Natural killer cell (primary cell): ENCODE measurements around the gene MORC2. TPM values are rescaled to one million over a fixed set of nuclear protein-coding genes. Genes with fewer than 3 reads are reported as not detected.

Experiments
- ATAC-seq, 3 donors: fragments of 150-1000 bp in 2 of 3; fragments of 200-7000 bp in 1 of 3; cut with Tn5 transposase; 1 replicate in 1 of 3; 2 replicates in 2 of 3; pipeline ENCODE4 v1.10.0; 2021; ENCODE audit warnings: mild to moderate bottlenecking in 2 of 3, moderate library complexity in 2 of 3
- DNase-seq, 2 donors: peaks; one replicate each; pipeline versions ENCODE4 v3.0.0 to v3.0.0-alpha.2; 2013 to 2021; ENCODE audit warnings: mixed read lengths in 1 of 2
- H3K27ac ChIP-seq: one replicate; pipeline ENCODE4 v1.5.1; 2013; ENCODE audit warnings: mild to moderate bottlenecking, low read length
- H3K27me3 ChIP-seq: one replicate; pipeline ENCODE4 v1.6.1; 2013; ENCODE audit warnings: low read length; ENCODE audit not compliant: control insufficient read depth, insufficient read depth
- H3K36me3 ChIP-seq: one replicate; pipeline ENCODE4 v1.6.1; 2013; ENCODE audit warnings: low read length; ENCODE audit not compliant: control insufficient read depth, insufficient read depth
- H3K4me1 ChIP-seq: one replicate; pipeline ENCODE4 v1.6.1; 2013; ENCODE audit warnings: low read length; ENCODE audit not compliant: control insufficient read depth, insufficient read depth
- H3K4me3 ChIP-seq: one replicate; pipeline ENCODE4 v1.5.1; 2013; ENCODE audit warnings: low read length
- H3K9me3 ChIP-seq: one replicate; pipeline ENCODE4 v1.6.1; 2013; ENCODE audit warnings: low read length; ENCODE audit not compliant: control insufficient read depth, insufficient read depth
- H3K27ac Mint-ChIP-seq, 2 donors: one replicate each; pipeline ENCODE4 v1.8.0; 2022; ENCODE audit warnings: mild to moderate bottlenecking in 2 of 2, mixed read lengths in 2 of 2, moderate library complexity in 1 of 2
- H3K27me3 Mint-ChIP-seq, 2 donors: one replicate each; pipeline ENCODE4 v1.8.0; 2022; ENCODE audit warnings: low read depth in 2 of 2, mixed read lengths in 2 of 2
- H3K36me3 Mint-ChIP-seq: one replicate; pipeline ENCODE4 v1.8.0; 2022; ENCODE audit warnings: mixed read lengths
- H3K4me1 Mint-ChIP-seq, 2 donors: one replicate each; pipeline ENCODE4 v1.8.0; 2022; ENCODE audit warnings: mixed read lengths in 2 of 2
- H3K4me3 Mint-ChIP-seq: one replicate; pipeline ENCODE4 v1.8.0; 2022; ENCODE audit warnings: mild to moderate bottlenecking, moderate library complexity, mixed read lengths
- H3K9me3 Mint-ChIP-seq, 2 donors: one replicate each; pipeline ENCODE4 v1.8.0; 2022; ENCODE audit warnings: mixed read lengths in 2 of 2
- CTCF ChIP-seq: fragments of 200-600 bp; IDR thresholded peaks from one replicate; pipeline ENCODE4 v1.8.0; 2022; ENCODE audit warnings: antibody characterized with exemption
- WGBS: methylation state at CpG from one replicate; pipeline ENCODE4 v1.1.7; 2013; ENCODE audit warnings: missing lambda C conversion rate; ENCODE audit not compliant: insufficient coverage; 5-methylcytosine and 5-hydroxymethylcytosine counted together
- intact Hi-C: fragments of 100-400 bp; cut with micrococcal nuclease; formaldehyde crosslinking; loops from one replicate; pipeline ENCODE4 v1.14.2; 2022
- total RNA-seq, 4 donors: library from RNA; stranded (reverse); fragments of 120-200 nt in 1 of 4; gene quantifications; one replicate each; pipeline versions ENCODE4 v1.2.3 to v1.2.4, GENCODE V29; 2013 to 2022

MORC2 gene
- total RNA-seq, 3 donors from 2014 or later (not counting 1 experiment from before 2014, with no cell fraction given), result 15.3 to 19.7 (median 16.4) TPM

- no peak overlapping the region for H3K4me3 Mint-ChIP-seq
- peaks cover 15 to 25% of the 10 kb centered on the region in 2 donors for H3K9me3 Mint-ChIP-seq
- no peaks in the 10 kb centered on the region for H3K27me3 ChIP-seq
- WGBS, result 94% methylated on average over 1 of the region's 2 CpGs
- no peak for TF ChIP-seq CTCF
- H3K36me3 ChIP-seq, result no peaks in the 10 kb centered on the region
- DNase-seq (no peak), ATAC-seq (no peak)
- no peak overlapping the region for H3K27ac ChIP-seq
- peaks cover 42% of the 10 kb centered on the region for H3K36me3 Mint-ChIP-seq
- H3K4me1 ChIP-seq, result no peaks in the 10 kb centered on the region
- H3K4me3 ChIP-seq, result no peak overlapping the region
- H3K27me3 Mint-ChIP-seq, result no peaks in the 10 kb centered on the region
- H3K27ac Mint-ChIP-seq, result no peak overlapping the region
- intact Hi-C loops, result no loop called here
- peaks cover 4% of the 10 kb centered on the region in 2 donors for H3K4me1 Mint-ChIP-seq
- peaks cover 68% of the 10 kb centered on the region for H3K9me3 ChIP-seq
These were observed 13.9 kb upstream of the MORC2 start for GRCh38 chr22:30982512-30982911.

DNA sequence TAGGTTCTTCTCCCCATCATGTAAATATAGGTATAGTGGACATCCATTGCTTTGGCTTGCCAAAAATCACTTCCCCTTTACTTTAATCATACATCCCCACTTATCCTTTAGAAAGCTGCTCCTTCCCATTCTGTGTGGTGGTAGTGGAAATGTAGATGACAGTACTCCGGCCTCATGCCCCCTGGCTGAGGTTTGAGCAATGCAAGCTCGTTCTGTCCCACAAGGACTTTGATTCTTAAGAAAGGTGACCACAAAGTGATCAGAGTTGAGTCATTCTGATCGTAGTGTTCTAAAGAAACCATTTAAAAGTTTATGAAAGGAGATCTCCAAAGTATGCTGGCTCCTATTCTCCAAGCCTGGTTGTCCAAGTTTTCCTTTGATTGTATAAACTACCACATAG is 11.4 kb upstream of the MORC2 start:
- no peak overlapping the region for H3K27ac Mint-ChIP-seq
- no peak overlapping the region for H3K27ac ChIP-seq
- no peak overlapping the region for H3K4me3 ChIP-seq
- no peak for TF ChIP-seq CTCF
- DNase-seq, result no peak
- H3K4me1 Mint-ChIP-seq, result peaks cover 5 to 6% of the 10 kb centered on the region in 2 donors
- H3K4me1 ChIP-seq, result no peaks in the 10 kb centered on the region
- peaks cover 67% of the 10 kb centered on the region for H3K36me3 Mint-ChIP-seq
- peaks cover 63% of the 10 kb centered on the region for H3K9me3 ChIP-seq
- H3K4me3 Mint-ChIP-seq, result no peak overlapping the region
- no peaks in the 10 kb centered on the region for H3K27me3 Mint-ChIP-seq
- 87% methylated on average over 3 of the region's 3 CpGs for WGBS
- no peaks in the 10 kb centered on the region for H3K27me3 ChIP-seq
- H3K9me3 Mint-ChIP-seq, result peaks cover 17 to 25% of the 10 kb centered on the region in 2 donors
- intact Hi-C loops, result no loop called here
- H3K36me3 ChIP-seq, result no peaks in the 10 kb centered on the region
- no peak for ATAC-seq

- Mint-ChIP-seq H3K9me3 (peaks cover 14 to 24% of the 10 kb centered on the region in 2 donors), H3K4me3 (no peak overlapping the region)
- H3K27ac ChIP-seq, result no peak overlapping the region
These were observed 9.9 kb upstream of the MORC2 start for GRCh38 chr22:30978304-30978962.

More at GRCh38 chr22:30978304-30978962, 9.9 kb upstream of the MORC2 start:
- no peaks in the 10 kb centered on the region for H3K27me3 ChIP-seq
- Mint-ChIP-seq H3K27ac (no peak overlapping the region), H3K36me3 (peaks cover 66% of the 10 kb centered on the region), H3K27me3 (no peaks in the 10 kb centered on the region), H3K4me1 (peaks cover 5 to 6% of the 10 kb centered on the region in 2 donors)
- no peak overlapping the region for H3K4me3 ChIP-seq
- peaks cover 67% of the 10 kb centered on the region for H3K9me3 ChIP-seq
- no peak for TF ChIP-seq CTCF
- H3K36me3 ChIP-seq, result peaks cover 7% of the 10 kb centered on the region
- ATAC-seq, result peak in 1 of 3 donors; percentile 62
- intact Hi-C loops, result no loop called here
- H3K4me1 ChIP-seq, result no peaks in the 10 kb centered on the region
- WGBS, result 81% methylated on average over 3 of the region's 3 CpGs
- DNase-seq, result no peak
